ENCODE measurements around the gene SLC26A6. TPM values are rescaled to one million over a fixed set of nuclear protein-coding genes. Genes with fewer than 3 reads are reported as not detected.

The SLC26A6 gene
- total and polyA plus RNA-seq, 10 of the 15 experiments (the other 5 are each of a cell fraction or from before 2014, with no cell fraction given) = 2.1 to 24.9 (median 13.3) TPM

- BruUV-seq (replicated peaks) = no TSS peak
- FAIRE-seq (no peak), DNase-seq (ENCODE audit: low read depth, low spot score) (no peak), ATAC-seq (no peak)
- no peak overlapping the region for H3K4me3 ChIP-seq
- H3K36me3 ChIP-seq (ENCODE audit: control insufficient read depth in 2 of 2, insufficient read depth in 2 of 2, low read length in 1 of 2) = peaks cover 8 to 20% of the 10 kb centered on the region in 2 experiments
- intact Hi-C loops (cut with micrococcal nuclease; ENCODE audit: unreplicated experiment) = no loop called here
- H3K9me3 ChIP-seq (replicated peaks; ENCODE audit: control insufficient read depth, insufficient read depth, low read length) = no peaks in the 10 kb centered on the region
- TF ChIP-seq CUX1 (IDR thresholded peaks at IDR 0.05; ENCODE audit: insufficient replicate concordance, low read depth, low read length) = no peak
- H3K79me2 ChIP-seq (ENCODE audit: control insufficient read depth, insufficient read depth, low read length) = peaks cover 26% of the 10 kb centered on the region
- in situ Hi-C loops (cut with MboI) = no loop called here
- no peaks in the 10 kb centered on the region for H3K27me3 ChIP-seq (replicated peaks in 1 of 2; ENCODE audit: control insufficient read depth in 2 of 2, insufficient read depth in 2 of 2, low read length in 1 of 2)
- ChIA-PET POLR2A (no interaction called here), RAD21 (ENCODE audit: unreplicated experiment) (interaction anchor here (1.5 kb wide), 1 partner anchor 281 kb away, joined by 3 read pairs; no protein-coding TSS in a partner anchor), SMC1A (ENCODE audit: uncharacterized antibody, unreplicated experiment) (no interaction called here), CTCF (no interaction called here)
- H3K4me1 ChIP-seq (ENCODE audit: control insufficient read depth, insufficient read depth, low read length) = peaks cover 15% of the 10 kb centered on the region
- no peak overlapping the region for H3K4me2 ChIP-seq (ENCODE audit: control insufficient read depth, insufficient read depth)
- 100% methylated on average over 7 of the region's 7 CpGs for WGBS (ENCODE audit: insufficient coverage, insufficient replicate concordance, low lambda C conversion rate, missing lambda C conversion rate)
- no peak overlapping the region for H3K27ac ChIP-seq (ENCODE audit: control insufficient read depth, insufficient read depth)
- H4K20me1 ChIP-seq (ENCODE audit: control insufficient read depth, insufficient read depth) = no peaks in the 10 kb centered on the region
- no peak overlapping the region for H3K9ac ChIP-seq (ENCODE audit: control insufficient read depth, insufficient read depth, low read length)
- H2AFZ ChIP-seq (ENCODE audit: control insufficient read depth, low read depth, low read length) = no peak overlapping the region
These were observed 46.2 kb upstream of the SLC26A6 start for GRCh38 chr3:48681541-48681880.
